ENCODE data around the gene EDIL3. TPM values are rescaled to one million over a fixed set of nuclear protein-coding genes. Genes with fewer than 3 reads are reported as not detected.

EDIL3 gene
- polyA plus RNA-seq, 1 donor (not counting 4 experiments of a cell fraction or from before 2014, with no cell fraction given), result 0.34 TPM

GRCh38 chr5:84080908-84081307 lies 303.8 kb downstream of the EDIL3 start:
- FAIRE-seq, result no peak
- no peaks in the 10 kb centered on the region for H3K9me1 ChIP-seq (ENCODE audit: control insufficient read depth, extremely low read depth, insufficient read depth, low read length)
- no peaks in the 10 kb centered on the region for H3K4me1 ChIP-seq (ENCODE audit: control insufficient read depth, extremely low read depth, insufficient read depth, low read length)
- no peaks in the 10 kb centered on the region for H3K79me2 ChIP-seq (ENCODE audit: control insufficient read depth, insufficient read depth, low read length)
- no peak overlapping the region for H3K9ac ChIP-seq (ENCODE audit: control insufficient read depth, extremely low read depth, insufficient read depth, low read length)
- H4K20me1 ChIP-seq (ENCODE audit: control insufficient read depth, extremely low read depth, insufficient read depth, low read length), result no peaks in the 10 kb centered on the region
- H2AFZ ChIP-seq (ENCODE audit: control insufficient read depth, low read length), result no peak overlapping the region
- no peak overlapping the region for H3K4me2 ChIP-seq (ENCODE audit: control insufficient read depth, extremely low read depth, insufficient read depth, low read depth, low read length)
- no peaks in the 10 kb centered on the region for H3K36me3 ChIP-seq (ENCODE audit: control insufficient read depth in 2 of 2, extremely low read depth in 1 of 2, insufficient read depth in 2 of 2, low read length in 2 of 2)
- DNase-seq (ENCODE audit: low read depth, low spot score), result no peak
- H3K4me3 ChIP-seq (ENCODE audit: control insufficient read depth in 2 of 3, extremely low read depth in 1 of 3, insufficient read depth in 2 of 3, low read depth in 1 of 3, low read length in 3 of 3), result no peak overlapping the region
- H3K27ac ChIP-seq (ENCODE audit: control insufficient read depth, insufficient read depth, low read length), result no peak overlapping the region
- H3K9me3 ChIP-seq (ENCODE audit: control insufficient read depth, low read depth, low read length), result no peaks in the 10 kb centered on the region
- dilution Hi-C loops (cut with MboI; ENCODE audit: extremely low pct_ligation_motif_present, low sequenced_read_pairs), result no loop called here
- no peaks in the 10 kb centered on the region for H3K27me3 ChIP-seq (ENCODE audit: control insufficient read depth, extremely low read depth, insufficient read depth, low read length)
- TF ChIP-seq EZH2 (IDR thresholded peaks at IDR 0.05; ENCODE audit: low read length) (no peak), CTCF (optimal IDR thresholded peaks at IDR 0.05 in 1 of 3, IDR thresholded peaks at IDR 0.05 in 1 of 3, conservative IDR thresholded peaks at IDR 0.05 in 1 of 3; ENCODE audit: extremely low read depth in 1 of 3, insufficient read depth in 2 of 3, low read length in 3 of 3) (no peak)

- Histone ChIP-seq H3K9me1 (ENCODE audit: control insufficient read depth, extremely low read depth, insufficient read depth, low read length) (no peaks in the 10 kb centered on the region), H3K27ac (ENCODE audit: control insufficient read depth, insufficient read depth, low read length) (no peak overlapping the region), H3K27me3 (ENCODE audit: control insufficient read depth, extremely low read depth, insufficient read depth, low read length) (no peaks in the 10 kb centered on the region), H4K20me1 (ENCODE audit: control insufficient read depth, extremely low read depth, insufficient read depth, low read length) (no peaks in the 10 kb centered on the region), H3K4me2 (ENCODE audit: control insufficient read depth, extremely low read depth, insufficient read depth, low read depth, low read length) (no peak overlapping the region), H3K9me3 (ENCODE audit: control insufficient read depth, low read depth, low read length) (no peaks in the 10 kb centered on the region), H2AFZ (ENCODE audit: control insufficient read depth, low read length) (no peak overlapping the region), H3K9ac (ENCODE audit: control insufficient read depth, extremely low read depth, insufficient read depth, low read length) (no peak overlapping the region), H3K36me3 (ENCODE audit: control insufficient read depth in 2 of 2, extremely low read depth in 1 of 2, insufficient read depth in 2 of 2, low read length in 2 of 2) (no peaks in the 10 kb centered on the region), H3K4me1 (ENCODE audit: control insufficient read depth, extremely low read depth, insufficient read depth, low read length) (no peaks in the 10 kb centered on the region), H3K79me2 (ENCODE audit: control insufficient read depth, insufficient read depth, low read length) (no peaks in the 10 kb centered on the region), H3K4me3 (ENCODE audit: control insufficient read depth in 2 of 3, extremely low read depth in 1 of 3, insufficient read depth in 2 of 3, low read depth in 1 of 3, low read length in 3 of 3) (no peak overlapping the region)
- DNase-seq (ENCODE audit: low read depth, low spot score) (no peak), FAIRE-seq (no peak)
- dilution Hi-C loops (cut with MboI; ENCODE audit: extremely low pct_ligation_motif_present, low sequenced_read_pairs), result no loop called here
- no peak for TF ChIP-seq EZH2 (IDR thresholded peaks at IDR 0.05; ENCODE audit: low read length)
- TF ChIP-seq CTCF (optimal IDR thresholded peaks at IDR 0.05 in 1 of 3, IDR thresholded peaks at IDR 0.05 in 1 of 3, conservative IDR thresholded peaks at IDR 0.05 in 1 of 3; ENCODE audit: extremely low read depth in 1 of 3, insufficient read depth in 2 of 3, low read length in 3 of 3), result no peak
Measured at GRCh38 chr5:84072339-84072738, 312.3 kb downstream of the EDIL3 start.

Data from keratinocyte (primary cell).